Measurements from ENCODE around the gene EXOC4.

The EXOC4 gene

GRCh38 chr7:133543657-133544056, 290.8 kb downstream of the EXOC4 start:
- TF ChIP-seq CTCF (IDR thresholded peaks at IDR 0.05; ENCODE audit: borderline replicate concordance, insufficient read depth, low read depth, low read length) = no peak
- H3K4me3 ChIP-seq (ENCODE audit: low read depth, low read length) = no peak overlapping the region

GRCh38 chr7:133545618-133546017, 292.7 kb downstream of the EXOC4 start:
- H3K4me3 ChIP-seq (ENCODE audit: low read depth, low read length) = no peak overlapping the region
- no peak for TF ChIP-seq CTCF (IDR thresholded peaks at IDR 0.05; ENCODE audit: borderline replicate concordance, insufficient read depth, low read depth, low read length)

GRCh38 chr7:133547981-133548380, 295.1 kb downstream of the EXOC4 start:
- no peak overlapping the region for H3K4me3 ChIP-seq (ENCODE audit: low read depth, low read length)
- no peak for TF ChIP-seq CTCF (IDR thresholded peaks at IDR 0.05; ENCODE audit: borderline replicate concordance, insufficient read depth, low read depth, low read length)

GRCh38 chr7:133549633-133550032, 296.8 kb downstream of the EXOC4 start:
- H3K4me3 ChIP-seq (ENCODE audit: low read depth, low read length) = no peak overlapping the region
- TF ChIP-seq CTCF (IDR thresholded peaks at IDR 0.05; ENCODE audit: borderline replicate concordance, insufficient read depth, low read depth, low read length) = no peak

- no peak overlapping the region for H3K4me3 ChIP-seq (ENCODE audit: low read depth, low read length)
- no peak for TF ChIP-seq CTCF (IDR thresholded peaks at IDR 0.05; ENCODE audit: borderline replicate concordance, insufficient read depth, low read depth, low read length)
Measured at GRCh38 chr7:133550145-133550544, 297.3 kb downstream of the EXOC4 start.

GRCh38 chr7:133550811-133551210, 297.9 kb downstream of the EXOC4 start:
- no peak overlapping the region for H3K4me3 ChIP-seq (ENCODE audit: low read depth, low read length)
- no peak for TF ChIP-seq CTCF (IDR thresholded peaks at IDR 0.05; ENCODE audit: borderline replicate concordance, insufficient read depth, low read depth, low read length)

GRCh38 chr7:133551466-133551865, 298.6 kb downstream of the EXOC4 start:
- TF ChIP-seq CTCF (IDR thresholded peaks at IDR 0.05; ENCODE audit: borderline replicate concordance, insufficient read depth, low read depth, low read length) = no peak
- no peak overlapping the region for H3K4me3 ChIP-seq (ENCODE audit: low read depth, low read length)
